Liver (tissue), 9 donors: ENCODE results near the gene INSYN2B. TPM values are rescaled to one million over a fixed set of nuclear protein-coding genes. Genes with fewer than 3 reads are reported as not detected.
A peak's percentile ranks its signal among the peaks of the same experiment; 100 is the strongest.

Source experiments
- DNase-seq: peaks from one replicate; pipeline ENCODE4 v3.0.0-alpha.2; 2017; ENCODE audit warnings: low spot score
- H3K27ac ChIP-seq, 2 donors: one replicate each; pipeline ENCODE4 v1.7.0; 2013; ENCODE audit warnings: inconsistent platforms in 2 of 2, low read length in 2 of 2, control low read depth in 1 of 2, low read depth in 1 of 2, mild to moderate bottlenecking in 1 of 2
- H3K27me3 ChIP-seq, 4 donors: one replicate each; pipeline versions ENCODE4 v1.6.1 to v1.7.0; 2013; ENCODE audit warnings: low read length in 3 of 4, inconsistent platforms in 1 of 4, mild to moderate bottlenecking in 1 of 4, moderate library complexity in 1 of 4; ENCODE audit not compliant: control insufficient read depth in 4 of 4, insufficient read depth in 4 of 4
- H3K36me3 ChIP-seq, 4 donors: one replicate each; pipeline versions ENCODE4 v1.6.1 to v1.7.0; 2013; ENCODE audit warnings: low read length in 3 of 4, mild to moderate bottlenecking in 3 of 4, low read depth in 1 of 4, moderate library complexity in 1 of 4; ENCODE audit not compliant: control insufficient read depth in 4 of 4, insufficient read depth in 3 of 4
- H3K4me1 ChIP-seq, 4 donors: one replicate each; pipeline versions ENCODE4 v1.6.1 to v1.7.0; 2013; ENCODE audit warnings: low read length in 3 of 4, mild to moderate bottlenecking in 3 of 4, moderate library complexity in 1 of 4; ENCODE audit not compliant: control insufficient read depth in 4 of 4, insufficient read depth in 4 of 4
- H3K4me3 ChIP-seq, 3 donors: one replicate each; pipeline versions ENCODE4 v1.6.1 to v1.7.0; 2013; ENCODE audit warnings: low read length in 3 of 3, control low read depth in 1 of 3, low read depth in 1 of 3, mild to moderate bottlenecking in 1 of 3
- H3K9ac ChIP-seq, 2 donors: one replicate each; pipeline ENCODE4 v1.7.0; 2013; ENCODE audit warnings: low read length in 2 of 2, mild to moderate bottlenecking in 2 of 2, moderate library complexity in 2 of 2, control low read depth in 1 of 2, low read depth in 1 of 2
- H3K9me3 ChIP-seq, 4 donors: one replicate each; pipeline versions ENCODE4 v1.6.1 to v1.7.0; 2013; ENCODE audit warnings: low read length in 3 of 4; ENCODE audit not compliant: control insufficient read depth in 4 of 4
- ATF3 ChIP-seq: IDR thresholded peaks from 2 replicates; pipeline ENCODE4 v1.6.1; 2016; ENCODE audit warnings: antibody characterized with exemption
- EGR1 ChIP-seq, 2 donors: IDR thresholded peaks; 2 replicates each; pipeline ENCODE4 v1.6.1; 2016 to 2018; ENCODE audit warnings: antibody characterized with exemption in 2 of 2, low read depth in 2 of 2
- FOXA1 ChIP-seq: IDR thresholded peaks from 2 replicates; pipeline ENCODE4 v1.6.1; 2016; ENCODE audit warnings: antibody characterized with exemption
- FOXA2 ChIP-seq: IDR thresholded peaks from 2 replicates; pipeline ENCODE4 v1.6.1; 2016; ENCODE audit warnings: antibody characterized with exemption
- GABPA ChIP-seq, 2 donors: IDR thresholded peaks in 1 of 2; conservative IDR thresholded peaks in 1 of 2; 2 replicates each; pipeline ENCODE4 v1.6.1; 2016; ENCODE audit warnings: antibody characterized with exemption in 2 of 2, mild to moderate bottlenecking in 1 of 2, moderate library complexity in 1 of 2
- HNF4A ChIP-seq, 2 donors: conservative IDR thresholded peaks; 2 replicates each; pipeline ENCODE4 v1.6.1; 2016; ENCODE audit warnings: antibody characterized with exemption in 2 of 2, mild to moderate bottlenecking in 2 of 2
- HNF4G ChIP-seq: IDR thresholded peaks from 2 replicates; pipeline ENCODE4 v1.6.1; 2016; ENCODE audit warnings: antibody characterized with exemption
- JUND ChIP-seq, 2 donors: IDR thresholded peaks; 2 replicates each; pipeline ENCODE4 v1.6.1; 2016; ENCODE audit warnings: antibody characterized with exemption in 2 of 2
- MAX ChIP-seq: IDR thresholded peaks from 2 replicates; pipeline ENCODE4 v1.6.1; 2016; ENCODE audit warnings: antibody characterized with exemption
- NR2F2 ChIP-seq: IDR thresholded peaks from 2 replicates; pipeline ENCODE4 v1.6.1; 2016; ENCODE audit warnings: antibody characterized with exemption
- RAD21 ChIP-seq, 2 donors: IDR thresholded peaks; 2 replicates each; pipeline ENCODE4 v1.6.1; 2016; ENCODE audit warnings: antibody characterized with exemption in 2 of 2, mild to moderate bottlenecking in 2 of 2
- REST ChIP-seq: IDR thresholded peaks from 2 replicates; pipeline ENCODE4 v1.6.1; 2016; ENCODE audit warnings: antibody characterized with exemption, mild to moderate bottlenecking
- RXRA ChIP-seq, 2 donors: IDR thresholded peaks; 2 replicates each; pipeline ENCODE4 v1.6.1; 2017 to 2018; ENCODE audit warnings: antibody characterized with exemption in 2 of 2, mild to moderate bottlenecking in 1 of 2
- SP1 ChIP-seq: IDR thresholded peaks from 2 replicates; pipeline ENCODE4 v1.6.1; 2018; ENCODE audit warnings: antibody characterized with exemption, mild to moderate bottlenecking
- TAF1 ChIP-seq: conservative IDR thresholded peaks from 2 replicates; pipeline ENCODE4 v1.6.1; 2016; ENCODE audit warnings: antibody characterized with exemption, mild to moderate bottlenecking
- YY1 ChIP-seq: IDR thresholded peaks from 2 replicates; pipeline ENCODE4 v1.6.1; 2016; ENCODE audit warnings: antibody characterized with exemption, mild to moderate bottlenecking
- WGBS: extraction: QIAGEN DNeasy Blood & Tissue Kit; methylation state at CpG from one replicate; pipeline ENCODE4 v1.1.7; 2013; 5-methylcytosine and 5-hydroxymethylcytosine counted together
- polyA plus RNA-seq, 2 donors: library from polyadenylated mRNA; stranded (reverse) in 1 of 2; unstranded in 1 of 2; fragments of 200-250 nt in 1 of 2; fragments of >200 nt in 1 of 2; fragmentation: Nextera tagmentation in 1 of 2; extraction: Ambion mirVana in 1 of 2; gene quantifications; one replicate each; pipeline versions ENCODE4 v1.2.1 to v1.2.3, GENCODE V29; 2013 to 2015
- total RNA-seq, 2 donors: library from RNA; depleted of rRNA; stranded (reverse); fragments of >200 nt; gene quantifications; one replicate each; pipeline ENCODE4 v1.2.3, GENCODE V29; 2014
- TF ChIP-seq, protein P1 (sequence below): fragments of 150-350 bp; IDR thresholded peaks from 2 replicates; pipeline ENCODE4 v1.5.1; 2017; ENCODE audit warnings: improper control_type of control experiment, low read depth, low read length; ENCODE audit not compliant: missing input control
- TF ChIP-seq, protein P2 (sequence below): IDR thresholded peaks from 2 replicates; pipeline ENCODE4 v1.6.1; 2016; ENCODE audit warnings: antibody characterized with exemption
- donor health status: healthy.
- donor health status: healthy.
- donor health status: healthy.
- donor health status: healthy.
- donor health status: healthy.

The INSYN2B gene
- total and polyA plus RNA-seq, 4 donors: 0.08 to 0.33 (median 0.13) TPM; not detected in 1

DNA sequence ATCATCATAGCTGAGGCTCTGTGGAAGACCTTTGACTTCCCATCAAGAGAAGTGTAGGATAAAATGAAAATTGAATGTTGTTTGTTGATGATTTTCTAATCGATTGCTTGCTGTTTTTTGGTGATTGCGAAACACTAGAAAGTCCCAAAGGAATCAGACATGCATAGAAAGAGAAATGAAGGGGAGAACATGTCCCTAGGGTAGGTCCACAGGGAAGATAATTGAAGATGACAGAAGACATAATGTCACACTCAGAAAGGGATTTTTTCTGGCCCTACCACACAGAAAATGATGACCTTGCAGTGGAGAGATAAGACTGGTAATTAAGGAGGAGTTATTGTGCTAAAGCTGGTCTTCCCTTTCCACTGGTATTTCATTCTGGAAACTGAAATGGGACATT, 62.8 kb downstream of the INSYN2B start:
- Histone ChIP-seq H3K36me3 (no peaks in the 10 kb centered on the region), H3K27me3 (no peaks in the 10 kb centered on the region), H3K4me1 (no peaks in the 10 kb centered on the region), H3K9ac (no peak overlapping the region), H3K27ac (no peak overlapping the region), H3K9me3 (no peaks in the 10 kb centered on the region), H3K4me3 (no peak overlapping the region)
- no peak for DNase-seq
- whole genome bisulfite sequencing: 76% methylated on average over 2 of the region's 2 CpGs
- no peak for TF ChIP-seq RAD21 (IDR thresholded peaks at IDR 0.05)
- TF ChIP-seq, protein P1, sequence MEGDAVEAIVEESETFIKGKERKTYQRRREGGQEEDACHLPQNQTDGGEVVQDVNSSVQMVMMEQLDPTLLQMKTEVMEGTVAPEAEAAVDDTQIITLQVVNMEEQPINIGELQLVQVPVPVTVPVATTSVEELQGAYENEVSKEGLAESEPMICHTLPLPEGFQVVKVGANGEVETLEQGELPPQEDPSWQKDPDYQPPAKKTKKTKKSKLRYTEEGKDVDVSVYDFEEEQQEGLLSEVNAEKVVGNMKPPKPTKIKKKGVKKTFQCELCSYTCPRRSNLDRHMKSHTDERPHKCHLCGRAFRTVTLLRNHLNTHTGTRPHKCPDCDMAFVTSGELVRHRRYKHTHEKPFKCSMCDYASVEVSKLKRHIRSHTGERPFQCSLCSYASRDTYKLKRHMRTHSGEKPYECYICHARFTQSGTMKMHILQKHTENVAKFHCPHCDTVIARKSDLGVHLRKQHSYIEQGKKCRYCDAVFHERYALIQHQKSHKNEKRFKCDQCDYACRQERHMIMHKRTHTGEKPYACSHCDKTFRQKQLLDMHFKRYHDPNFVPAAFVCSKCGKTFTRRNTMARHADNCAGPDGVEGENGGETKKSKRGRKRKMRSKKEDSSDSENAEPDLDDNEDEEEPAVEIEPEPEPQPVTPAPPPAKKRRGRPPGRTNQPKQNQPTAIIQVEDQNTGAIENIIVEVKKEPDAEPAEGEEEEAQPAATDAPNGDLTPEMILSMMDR: no peak
- TF ChIP-seq NR2F2: no peak
- TF ChIP-seq FOXA2: no peak
- no peak for TF ChIP-seq HNF4G
- TF ChIP-seq, protein P2, sequence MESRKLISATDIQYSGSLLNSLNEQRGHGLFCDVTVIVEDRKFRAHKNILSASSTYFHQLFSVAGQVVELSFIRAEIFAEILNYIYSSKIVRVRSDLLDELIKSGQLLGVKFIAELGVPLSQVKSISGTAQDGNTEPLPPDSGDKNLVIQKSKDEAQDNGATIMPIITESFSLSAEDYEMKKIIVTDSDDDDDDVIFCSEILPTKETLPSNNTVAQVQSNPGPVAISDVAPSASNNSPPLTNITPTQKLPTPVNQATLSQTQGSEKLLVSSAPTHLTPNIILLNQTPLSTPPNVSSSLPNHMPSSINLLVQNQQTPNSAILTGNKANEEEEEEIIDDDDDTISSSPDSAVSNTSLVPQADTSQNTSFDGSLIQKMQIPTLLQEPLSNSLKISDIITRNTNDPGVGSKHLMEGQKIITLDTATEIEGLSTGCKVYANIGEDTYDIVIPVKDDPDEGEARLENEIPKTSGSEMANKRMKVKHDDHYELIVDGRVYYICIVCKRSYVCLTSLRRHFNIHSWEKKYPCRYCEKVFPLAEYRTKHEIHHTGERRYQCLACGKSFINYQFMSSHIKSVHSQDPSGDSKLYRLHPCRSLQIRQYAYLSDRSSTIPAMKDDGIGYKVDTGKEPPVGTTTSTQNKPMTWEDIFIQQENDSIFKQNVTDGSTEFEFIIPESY: no peak
- no peak for TF ChIP-seq HNF4A (conservative IDR thresholded peaks at IDR 0.05)
- TF ChIP-seq REST: no peak
- TF ChIP-seq MAX: no peak
- TF ChIP-seq YY1: no peak
- TF ChIP-seq GABPA (IDR thresholded peaks at IDR 0.05 in 1 of 2, conservative IDR thresholded peaks at IDR 0.05 in 1 of 2): no peak
- no peak for TF ChIP-seq EGR1 (IDR thresholded peaks at IDR 0.05; ENCODE audit: low read depth in 2 of 2)
- TF ChIP-seq ATF3: no peak
- no peak for TF ChIP-seq SP1
- TF ChIP-seq RXRA (IDR thresholded peaks at IDR 0.05): no peak
- TF ChIP-seq FOXA1: no peak
- TF ChIP-seq JUND (IDR thresholded peaks at IDR 0.05): no peak

DNA sequence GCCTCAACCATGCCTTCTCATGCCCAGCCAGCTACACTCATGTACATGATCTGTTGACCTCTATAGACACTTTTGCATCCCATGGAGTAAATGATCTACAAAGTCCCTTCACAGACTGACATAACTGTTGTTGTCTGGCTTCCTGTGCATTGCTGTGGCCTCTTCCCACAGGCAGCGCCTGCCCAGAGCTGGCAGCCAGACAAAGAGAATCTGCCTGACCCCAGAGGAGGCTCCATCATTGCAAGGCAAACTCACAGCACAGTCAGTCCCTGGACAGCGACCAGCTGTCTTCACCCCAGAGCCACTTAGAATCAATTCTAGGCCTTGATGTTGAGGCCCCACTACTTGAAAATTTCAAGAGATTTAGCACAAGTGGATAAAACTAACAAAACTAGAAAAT, 65.5 kb downstream of the INSYN2B start:
- no peaks in the 10 kb centered on the region for H3K4me1 ChIP-seq
- no peaks in the 10 kb centered on the region for H3K36me3 ChIP-seq
- H3K27me3 ChIP-seq: no peaks in the 10 kb centered on the region
- TF ChIP-seq REST: peak; percentile 74
- no peak for TF ChIP-seq TAF1
- no peak for DNase-seq
- no peak overlapping the region for H3K9ac ChIP-seq
- no peaks in the 10 kb centered on the region for H3K9me3 ChIP-seq
- H3K4me3 ChIP-seq: no peak overlapping the region
- 54% methylated on average over 2 of the region's 2 CpGs for WGBS
- H3K27ac ChIP-seq: no peak overlapping the region
